GM23338 (cell line): ENCODE measurements around the gene PTCHD1.

ENCODE experiments used
- EZH2 ChIP-seq: fragments of 200-600 bp; sonication (generic); IDR thresholded peaks from one replicate; pipeline ENCODE4 v1.8.0; 2017; ENCODE audit warnings: antibody characterized with exemption, mild to moderate bottlenecking, low read depth; ENCODE audit not compliant: unreplicated experiment
- EZH2phosphoT487 ChIP-seq: fragments of 200-600 bp; sonication (generic); IDR thresholded peaks from one replicate; pipeline ENCODE4 v1.8.1; 2018; ENCODE audit warnings: antibody characterized with exemption; ENCODE audit not compliant: unreplicated experiment

DNA sequence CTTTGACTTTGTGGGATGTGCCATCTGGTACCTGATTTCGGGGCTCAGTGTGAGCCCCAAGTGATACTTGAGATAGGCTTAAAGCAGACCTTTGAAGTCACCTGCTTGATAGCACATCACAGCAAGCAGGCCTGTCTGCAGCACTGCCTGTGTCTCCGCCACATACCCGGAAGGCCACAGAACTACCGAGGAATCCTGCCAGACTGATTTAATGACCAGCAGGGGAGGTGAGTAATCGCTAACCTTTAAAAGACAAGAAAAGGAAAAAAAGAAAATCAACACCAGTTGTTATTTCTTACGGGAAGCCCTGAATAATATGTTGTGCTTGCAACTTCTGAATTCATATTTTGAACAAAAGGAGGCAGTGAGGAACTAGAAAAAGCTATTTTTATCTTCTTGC, 6.8 kb downstream of the PTCHD1 start:
- TF ChIP-seq EZH2 (no peak), EZH2phosphoT487 (no peak)
